Measurements from ENCODE around the gene MANSC4.
"Not testable (repeated sequence)": the region's sequence is repeated elsewhere in the genome, so short reads cannot be mapped to it uniquely, and the experiment has no call there.

The MANSC4 gene

GRCh38 chr12:27747111-27747820, 32.8 kb downstream of the MANSC4 start:
- DNase-seq, result no peak

- not testable (repeated sequence) for DNase-seq
Measured at GRCh38 chr12:27745734-27746133, 34.3 kb downstream of the MANSC4 start.

- DNase-seq, result no peak
Measured at GRCh38 chr12:27743601-27744000, 36.4 kb downstream of the MANSC4 start.

GRCh38 chr12:27734321-27734720, 45.7 kb downstream of the MANSC4 start:
- not testable (repeated sequence) for DNase-seq

- DNase-seq, result no peak
Measured at GRCh38 chr12:27733791-27734190, 46.2 kb downstream of the MANSC4 start.

- DNase-seq, result no peak
Measured at GRCh38 chr12:27733052-27733656, 46.9 kb downstream of the MANSC4 start.

GRCh38 chr12:27732281-27732680, 47.8 kb downstream of the MANSC4 start:
- DNase-seq, result peak; percentile 2

GRCh38 chr12:27730097-27730588, 49.9 kb downstream of the MANSC4 start:
- no peak for DNase-seq

- DNase-seq, result no peak
Measured at GRCh38 chr12:27723212-27723611, 56.8 kb downstream of the MANSC4 start.

Measured in NCI-H524 treated with DMSO at 0.1 percent for 48 hours (cell line).